Calu3 (cell line): ENCODE results near the gene ERICH3. TPM values are rescaled to one million over a fixed set of nuclear protein-coding genes. Genes with fewer than 3 reads are reported as not detected.

Experiments used
- BruUV-seq: library from RNA; stranded (reverse); fragments of 400-500 nt; replicated peaks from 2 replicates; lab custom pipeline; 2021; lab: Mats Ljungman, UMichigan
- CTCF ChIA-PET: fragments of 300-600 bp; sonication (Branson Sonifier 250); formaldehyde crosslinking; loops from one replicate; lab custom pipeline; 2022; ENCODE audit warnings: antibody characterized with exemption; lab: Charles Lee
- DNase-seq: peaks from one replicate; pipeline ENCODE4 v3.0.0; 2022
- H3K27ac Mint-ChIP-seq: one replicate; pipeline ENCODE4 v1.8.0; 2022; ENCODE audit warnings: mixed read lengths; ENCODE audit not compliant: unreplicated experiment
- H3K27me3 Mint-ChIP-seq: one replicate; pipeline ENCODE4 v1.8.0; 2022; ENCODE audit warnings: mixed read lengths; ENCODE audit not compliant: unreplicated experiment
- H3K36me3 Mint-ChIP-seq: one replicate; pipeline ENCODE4 v1.8.0; 2022; ENCODE audit warnings: mild to moderate bottlenecking, moderate library complexity, mixed read lengths; ENCODE audit not compliant: insufficient read depth, unreplicated experiment
- H3K4me1 Mint-ChIP-seq: one replicate; pipeline ENCODE4 v1.8.0; 2022; ENCODE audit warnings: mild to moderate bottlenecking, low read depth, mixed read lengths; ENCODE audit not compliant: unreplicated experiment
- H3K4me3 Mint-ChIP-seq: one replicate; pipeline ENCODE4 v1.8.0; 2022; ENCODE audit warnings: mild to moderate bottlenecking, low read depth, moderate library complexity, mixed read lengths; ENCODE audit not compliant: unreplicated experiment
- H3K9me3 Mint-ChIP-seq: one replicate; pipeline ENCODE4 v1.8.0; 2022; ENCODE audit warnings: low read depth, mixed read lengths; ENCODE audit not compliant: unreplicated experiment
- CTCF ChIP-seq: fragments of 200-600 bp; IDR thresholded peaks from one replicate; pipeline ENCODE4 v1.8.0; 2022; ENCODE audit warnings: antibody characterized with exemption; ENCODE audit not compliant: unreplicated experiment
- intact Hi-C: fragments of 100-400 bp; cut with micrococcal nuclease; formaldehyde crosslinking; loops from one replicate; pipeline ENCODE4 v1.10.0; 2022; ENCODE audit not compliant: unreplicated experiment
- total RNA-seq: library from RNA; stranded (reverse); gene quantifications from 2 replicates; pipeline ENCODE4 v1.2.3, GENCODE V29; 2022

ERICH3 gene
- total RNA-seq, 1 experiment from 2014 or later, result 0.35 TPM

- Mint-ChIP-seq H3K27me3 (peaks cover 39% of the 10 kb centered on the region), H3K27ac (no peak overlapping the region), H3K9me3 (no peaks in the 10 kb centered on the region), H3K4me3 (no peak overlapping the region), H3K36me3 (no peaks in the 10 kb centered on the region), H3K4me1 (no peaks in the 10 kb centered on the region)
- intact Hi-C loops, result no loop called here
- no peak for DNase-seq
- no TSS peak for BruUV-seq
- CTCF ChIA-PET, result no interaction called here
- TF ChIP-seq CTCF, result no peak
These were observed 123.7 kb downstream of the ERICH3 start for GRCh38 chr1:74549932-74550331.

- no TSS peak for BruUV-seq
- no peak overlapping the region for H3K4me3 Mint-ChIP-seq
- H3K9me3 Mint-ChIP-seq, result no peaks in the 10 kb centered on the region
- no peaks in the 10 kb centered on the region for H3K4me1 Mint-ChIP-seq
- DNase-seq, result no peak
- no peak for TF ChIP-seq CTCF
- no peaks in the 10 kb centered on the region for H3K36me3 Mint-ChIP-seq
- intact Hi-C loops, result no loop called here
- CTCF ChIA-PET, result no interaction called here
- H3K27me3 Mint-ChIP-seq, result peaks cover 39% of the 10 kb centered on the region
- H3K27ac Mint-ChIP-seq, result no peak overlapping the region
These were observed 124.4 kb downstream of the ERICH3 start for GRCh38 chr1:74548961-74549750.

GRCh38 chr1:74545821-74546220 is 127.8 kb downstream of the ERICH3 start:
- no peak overlapping the region for H3K4me3 Mint-ChIP-seq
- no TSS peak for BruUV-seq
- H3K27me3 Mint-ChIP-seq, result peaks cover 26% of the 10 kb centered on the region
- no peaks in the 10 kb centered on the region for H3K9me3 Mint-ChIP-seq
- intact Hi-C loops, result no loop called here
- no peaks in the 10 kb centered on the region for H3K4me1 Mint-ChIP-seq
- no peaks in the 10 kb centered on the region for H3K36me3 Mint-ChIP-seq
- no peak overlapping the region for H3K27ac Mint-ChIP-seq
- CTCF ChIA-PET, result no interaction called here
- DNase-seq, result no peak
- TF ChIP-seq CTCF, result no peak

GRCh38 chr1:74534241-74534640 is 139.4 kb downstream of the ERICH3 start:
- TF ChIP-seq CTCF, result no peak
- Mint-ChIP-seq H3K27ac (no peak overlapping the region), H3K4me1 (no peaks in the 10 kb centered on the region), H3K4me3 (no peak overlapping the region), H3K36me3 (no peaks in the 10 kb centered on the region), H3K27me3 (no peaks in the 10 kb centered on the region), H3K9me3 (no peaks in the 10 kb centered on the region)
- CTCF ChIA-PET, result no interaction called here
- BruUV-seq, result no TSS peak
- intact Hi-C loops, result no loop called here
- DNase-seq, result no peak
